Kidney epithelial cell (primary cell): ENCODE results near the gene CLEC3A. TPM values are rescaled to one million over a fixed set of nuclear protein-coding genes. Genes with fewer than 3 reads are reported as not detected.
"Not testable (repeated sequence)": the region's sequence is repeated elsewhere in the genome, so short reads cannot be mapped to it uniquely, and the experiment has no call there.

Experiments used
- DNase-seq: peaks from one replicate; pipeline ENCODE4 v3.0.0-alpha.2; 2010; ENCODE audit warnings: low read depth
- H3K27me3 ChIP-seq: 2 replicates; pipeline ENCODE4 v1.6.0; 2011; ENCODE audit warnings: low read length; ENCODE audit not compliant: control insufficient read depth, insufficient read depth
- H3K36me3 ChIP-seq: 2 replicates; pipeline ENCODE4 v1.5.1; 2011; ENCODE audit warnings: low read length; ENCODE audit not compliant: control insufficient read depth, insufficient read depth
- H3K4me3 ChIP-seq: 2 replicates; pipeline ENCODE4 v1.5.1; 2011; ENCODE audit warnings: low read depth, mild to moderate bottlenecking, control low read depth, low read length
- CTCF ChIP-seq: IDR thresholded peaks from 2 replicates; pipeline ENCODE4 v1.5.1; 2011; ENCODE audit warnings: mild to moderate bottlenecking, moderate library complexity, low read length, control low read depth, inconsistent platforms; ENCODE audit not compliant: insufficient read depth, poor library complexity, severe bottlenecking
- total RNA-seq: library from RNA; depleted of rRNA; stranded (reverse); fragments of >200 nt; gene quantifications from 2 replicates; pipeline ENCODE4 v1.2.3, GENCODE V29; 2015

CLEC3A gene
- total RNA-seq, 1 donor from 2014 or later: not detected

- H3K4me3 ChIP-seq: no peak overlapping the region
- TF ChIP-seq CTCF: no peak
- no peak for DNase-seq
- H3K36me3 ChIP-seq: no peaks in the 10 kb centered on the region
- no peaks in the 10 kb centered on the region for H3K27me3 ChIP-seq
Measured at GRCh38 chr16:78057803-78058564, 35.6 kb downstream of the CLEC3A start.

GRCh38 chr16:78059806-78060205, 37.5 kb downstream of the CLEC3A start:
- DNase-seq, H3K27me3 ChIP-seq, H3K4me3 ChIP-seq, H3K36me3 ChIP-seq: not testable (repeated sequence)

- Histone ChIP-seq H3K36me3 (no peaks in the 10 kb centered on the region), H3K4me3 (no peak overlapping the region), H3K27me3 (no peaks in the 10 kb centered on the region)
- TF ChIP-seq CTCF: no peak
- DNase-seq: no peak
Measured at GRCh38 chr16:78060295-78060694, 37.9 kb downstream of the CLEC3A start.

GRCh38 chr16:78060809-78061208, 38.5 kb downstream of the CLEC3A start:
- no peak for DNase-seq
- TF ChIP-seq CTCF: no peak
- no peaks in the 10 kb centered on the region for H3K36me3 ChIP-seq

GRCh38 chr16:78065319-78065718, 43.0 kb downstream of the CLEC3A start:
- TF ChIP-seq CTCF: no peak
- Histone ChIP-seq H3K36me3 (no peaks in the 10 kb centered on the region), H3K27me3 (no peaks in the 10 kb centered on the region), H3K4me3 (no peak overlapping the region)
- no peak for DNase-seq

More at GRCh38 chr16:78060809-78061208, 38.5 kb downstream of the CLEC3A start:
- Histone ChIP-seq H3K27me3 (no peaks in the 10 kb centered on the region), H3K4me3 (no peak overlapping the region)

GRCh38 chr16:78069913-78070312, 47.6 kb downstream of the CLEC3A start:
- no peak overlapping the region for H3K4me3 ChIP-seq
- DNase-seq: no peak
- TF ChIP-seq CTCF: no peak
- no peaks in the 10 kb centered on the region for H3K36me3 ChIP-seq
- no peaks in the 10 kb centered on the region for H3K27me3 ChIP-seq
